ENCODE measurements around the gene MGMT. TPM values are rescaled to one million over a fixed set of nuclear protein-coding genes. Genes with fewer than 3 reads are reported as not detected.

MGMT gene
- total RNA-seq, 2 experiments from 2014 or later: 9.0 to 9.6 TPM

- peaks cover 89% of the 10 kb centered on the region for H3K36me3 Mint-ChIP-seq (ENCODE audit: low read depth)
Observed at GRCh38 chr10:129725890-129726631, 259.0 kb downstream of the MGMT start.

GRCh38 chr10:129727071-129727470 is 260.0 kb downstream of the MGMT start:
- no peak for DNase-seq
- H3K9me3 Mint-ChIP-seq: peaks cover 11% of the 10 kb centered on the region

More at GRCh38 chr10:129725890-129726631, 259.0 kb downstream of the MGMT start:
- Histone ChIP-seq H3K4me1 (ENCODE audit: insufficient read depth, low read length) (no peaks in the 10 kb centered on the region), H3K4me3 (ENCODE audit: low read length) (no peak overlapping the region), H3K27me3 (ENCODE audit: control insufficient read depth in 1 of 2, insufficient read depth in 2 of 2, low read length in 2 of 2) (no peaks in the 10 kb centered on the region), H3K36me3 (ENCODE audit: insufficient read depth, low read length) (no peaks in the 10 kb centered on the region), H3K9me3 (ENCODE audit: control insufficient read depth in 1 of 2, insufficient read depth in 1 of 2, low read length in 2 of 2) (peaks cover 16 to 44% of the 10 kb centered on the region in 2 experiments), H3K27ac (ENCODE audit: low read depth in 1 of 2, low read length in 2 of 2) (no peak overlapping the region)
- Mint-ChIP-seq H3K9me3 (peaks cover 12% of the 10 kb centered on the region), H3K4me1 (ENCODE audit: low read depth) (no peaks in the 10 kb centered on the region), H3K27ac (no peak overlapping the region), H3K4me3 (no peak overlapping the region), H3K27me3 (no peaks in the 10 kb centered on the region)
- ChIA-PET CTCF (no interaction called here), POLR2A (no interaction called here)
- no peak for TF ChIP-seq CTCF (IDR thresholded peaks at IDR 0.05)
- ATAC-seq (ENCODE audit: poor library complexity) (no peak), DNase-seq (no peak)
- intact Hi-C loops (cut with DNase I, micrococcal nuclease): no loop called here

GRCh38 chr10:129727495-129727894 is 260.5 kb downstream of the MGMT start:
- Histone ChIP-seq H3K27me3 (ENCODE audit: control insufficient read depth in 1 of 2, insufficient read depth in 2 of 2, low read length in 2 of 2) (no peaks in the 10 kb centered on the region), H3K9me3 (ENCODE audit: control insufficient read depth in 1 of 2, insufficient read depth in 1 of 2, low read length in 2 of 2) (peaks cover 13 to 50% of the 10 kb centered on the region in 2 experiments), H3K4me1 (ENCODE audit: insufficient read depth, low read length) (no peaks in the 10 kb centered on the region), H3K4me3 (ENCODE audit: low read length) (no peak overlapping the region), H3K27ac (ENCODE audit: low read depth in 1 of 2, low read length in 2 of 2) (no peak overlapping the region), H3K36me3 (ENCODE audit: insufficient read depth, low read length) (no peaks in the 10 kb centered on the region)
- no peak for TF ChIP-seq CTCF (IDR thresholded peaks at IDR 0.05)
- ATAC-seq (ENCODE audit: poor library complexity) (no peak), DNase-seq (no peak)
- Mint-ChIP-seq H3K9me3 (peaks cover 11% of the 10 kb centered on the region), H3K27ac (no peak overlapping the region), H3K4me3 (no peak overlapping the region), H3K36me3 (ENCODE audit: low read depth) (peaks cover 80% of the 10 kb centered on the region), H3K4me1 (ENCODE audit: low read depth) (no peaks in the 10 kb centered on the region), H3K27me3 (no peaks in the 10 kb centered on the region)
- CTCF ChIA-PET: no interaction called here
- POLR2A ChIA-PET: no interaction called here
- intact Hi-C loops (cut with DNase I, micrococcal nuclease): no loop called here

More at GRCh38 chr10:129727071-129727470, 260.0 kb downstream of the MGMT start:
- Mint-ChIP-seq H3K27me3 (no peaks in the 10 kb centered on the region), H3K36me3 (ENCODE audit: low read depth) (peaks cover 84% of the 10 kb centered on the region), H3K27ac (no peak overlapping the region), H3K4me1 (ENCODE audit: low read depth) (no peaks in the 10 kb centered on the region), H3K4me3 (no peak overlapping the region)
- H3K27me3 ChIP-seq (ENCODE audit: control insufficient read depth in 1 of 2, insufficient read depth in 2 of 2, low read length in 2 of 2): no peaks in the 10 kb centered on the region
- TF ChIP-seq CTCF (IDR thresholded peaks at IDR 0.05): no peak
- peaks cover 13 to 50% of the 10 kb centered on the region in 2 experiments for H3K9me3 ChIP-seq (ENCODE audit: control insufficient read depth in 1 of 2, insufficient read depth in 1 of 2, low read length in 2 of 2)
- H3K36me3 ChIP-seq (ENCODE audit: insufficient read depth, low read length): no peaks in the 10 kb centered on the region
- intact Hi-C loops (cut with DNase I, micrococcal nuclease): no loop called here
- no peak for ATAC-seq (ENCODE audit: poor library complexity)
- ChIA-PET CTCF (no interaction called here), POLR2A (no interaction called here)
- H3K4me3 ChIP-seq (ENCODE audit: low read length): no peak overlapping the region
- no peaks in the 10 kb centered on the region for H3K4me1 ChIP-seq (ENCODE audit: insufficient read depth, low read length)
- no peak overlapping the region for H3K27ac ChIP-seq (ENCODE audit: low read depth in 1 of 2, low read length in 2 of 2)
